ENCODE measurements around the gene MYH7. TPM values are rescaled to one million over a fixed set of nuclear protein-coding genes. Genes with fewer than 3 reads are reported as not detected.

The MYH7 gene
- total RNA-seq, 4 donors from 2014 or later = 1,360 to 5,274 (median 3,359) TPM

- ATAC-seq = no peak
- intact Hi-C loops (cut with DNase I; ENCODE audit: low total_unique reads) (no loop called here), in situ Hi-C loops (cut with MboI; ENCODE audit: low sequenced_read_pairs in 4 of 4) (no loop called here)
- H3K27me3 ChIP-seq = no peaks in the 10 kb centered on the region
- H3K9me3 ChIP-seq = no peaks in the 10 kb centered on the region
- no peak for DNase-seq
- peaks cover 10 to 34% of the 10 kb centered on the region in 2 donors for H3K4me1 ChIP-seq
- peak overlapping the region in 1 of 4 donors; percentile 47 for H3K4me3 ChIP-seq
- peak overlapping the region; percentile 79 to 90 (median 84) for H3K27ac ChIP-seq
- TF ChIP-seq POLR2A (IDR thresholded peaks at IDR 0.05) (no peak), CTCF (IDR thresholded peaks at IDR 0.05 in 4 of 5, conservative IDR thresholded peaks at IDR 0.05 in 1 of 5) (no peak)
- H3K36me3 ChIP-seq = no peaks in the 10 kb centered on the region
These were observed 30.4 kb downstream of the MYH7 start for GRCh38 chr14:23405096-23405495.

GRCh38 chr14:23404331-23404900, 31.0 kb downstream of the MYH7 start:
- intact Hi-C loops (cut with DNase I; ENCODE audit: low total_unique reads) (no loop called here), in situ Hi-C loops (cut with MboI; ENCODE audit: low sequenced_read_pairs in 4 of 4) (no loop called here)
- ATAC-seq = no peak
- Histone ChIP-seq H3K4me1 (peaks cover 3 to 31% of the 10 kb centered on the region in 2 donors), H3K27me3 (no peaks in the 10 kb centered on the region), H3K36me3 (no peaks in the 10 kb centered on the region), H3K27ac (peak overlapping the region; percentile 79 to 90 (median 84)), H3K4me3 (no peak overlapping the region), H3K9me3 (no peaks in the 10 kb centered on the region)
- peak in 1 of 2 donors; percentile 17 for DNase-seq
- TF ChIP-seq POLR2A (IDR thresholded peaks at IDR 0.05) (no peak), CTCF (IDR thresholded peaks at IDR 0.05 in 4 of 5, conservative IDR thresholded peaks at IDR 0.05 in 1 of 5) (no peak)

GRCh38 chr14:23403908-23404307, 31.6 kb downstream of the MYH7 start:
- no peak for TF ChIP-seq CTCF (IDR thresholded peaks at IDR 0.05 in 4 of 5, conservative IDR thresholded peaks at IDR 0.05 in 1 of 5)
- TF ChIP-seq POLR2A (IDR thresholded peaks at IDR 0.05) = no peak

GRCh38 chr14:23403139-23403438, 32.4 kb downstream of the MYH7 start:
- Histone ChIP-seq H3K27me3 (no peaks in the 10 kb centered on the region), H3K9me3 (no peaks in the 10 kb centered on the region), H3K27ac (peak overlapping the region in 3 of 4 donors; percentile 84 to 90 (median 85)), H3K4me3 (no peak overlapping the region), H3K4me1 (peaks cover 0 to 18% of the 10 kb centered on the region in 2 donors), H3K36me3 (no peaks in the 10 kb centered on the region)
- in situ Hi-C loops (cut with MboI; ENCODE audit: low sequenced_read_pairs in 4 of 4) = no loop called here
- no peak for DNase-seq
- ATAC-seq = no peak
- intact Hi-C loops (cut with DNase I; ENCODE audit: low total_unique reads) = no loop called here
- TF ChIP-seq POLR2A (IDR thresholded peaks at IDR 0.05) (no peak), CTCF (IDR thresholded peaks at IDR 0.05 in 4 of 5, conservative IDR thresholded peaks at IDR 0.05 in 1 of 5) (no peak)

More at GRCh38 chr14:23403908-23404307, 31.6 kb downstream of the MYH7 start:
- H3K4me3 ChIP-seq = no peak overlapping the region
- H3K27me3 ChIP-seq = no peaks in the 10 kb centered on the region
- H3K4me1 ChIP-seq = peaks cover 0 to 26% of the 10 kb centered on the region in 2 donors
- H3K36me3 ChIP-seq = no peaks in the 10 kb centered on the region
- no peaks in the 10 kb centered on the region for H3K9me3 ChIP-seq
- intact Hi-C loops (cut with DNase I; ENCODE audit: low total_unique reads) (no loop called here), in situ Hi-C loops (cut with MboI; ENCODE audit: low sequenced_read_pairs in 4 of 4) (no loop called here)
- no peak for DNase-seq
- ATAC-seq = no peak
- peak overlapping the region in 3 of 4 donors; percentile 84 to 90 (median 85) for H3K27ac ChIP-seq
